Subcutaneous abdominal adipose tissue (tissue), 5 donors: ENCODE measurements around the gene FAHD2B.
"Not testable (repeated sequence)": the region's sequence is repeated elsewhere in the genome, so short reads cannot be mapped to it uniquely, and the experiment has no call there.

Experiments
- H3K27ac ChIP-seq: one replicate; pipeline ENCODE4 v1.7.0; 2013; ENCODE audit warnings: low read depth, mild to moderate bottlenecking, inconsistent platforms, low read length, moderate library complexity
- H3K27me3 ChIP-seq, 5 donors: one replicate each; pipeline ENCODE4 v1.7.0; 2013; ENCODE audit warnings: low read length in 5 of 5, inconsistent platforms in 1 of 5; ENCODE audit not compliant: control insufficient read depth in 5 of 5, insufficient read depth in 4 of 5
- H3K36me3 ChIP-seq, 5 donors: one replicate each; pipeline ENCODE4 v1.7.0; 2013; ENCODE audit warnings: low read length in 5 of 5; ENCODE audit not compliant: control insufficient read depth in 5 of 5, insufficient read depth in 5 of 5
- H3K4me1 ChIP-seq, 5 donors: one replicate each; pipeline ENCODE4 v1.7.0; 2013; ENCODE audit warnings: low read length in 5 of 5, mild to moderate bottlenecking in 3 of 5, moderate library complexity in 1 of 5; ENCODE audit not compliant: control insufficient read depth in 5 of 5, insufficient read depth in 5 of 5
- H3K4me3 ChIP-seq, 5 donors: one replicate each; pipeline ENCODE4 v1.7.0; 2013; ENCODE audit warnings: low read length in 5 of 5, low read depth in 1 of 5
- H3K9ac ChIP-seq, 5 donors: one replicate each; pipeline ENCODE4 v1.7.0; 2013; ENCODE audit warnings: low read length in 5 of 5, mild to moderate bottlenecking in 4 of 5, moderate library complexity in 3 of 5
- H3K9me3 ChIP-seq, 5 donors: one replicate each; pipeline ENCODE4 v1.7.0; 2013; ENCODE audit warnings: low read length in 5 of 5; ENCODE audit not compliant: control insufficient read depth in 5 of 5
- donor health status: healthy.
- donor health status: healthy.
- donor health status: healthy.
- donor health status: healthy.
- donor health status: healthy.

FAHD2B gene

GRCh38 chr2:97095661-97096060, 979 bp upstream of the FAHD2B start:
- H3K9ac ChIP-seq = peak overlapping the region in 1 of 5 donors; percentile 52
- no peak overlapping the region for H3K27ac ChIP-seq
- H3K4me3 ChIP-seq = peak overlapping the region in 2 of 5 donors; percentile 15
- H3K4me1 ChIP-seq = peaks cover 0 to 7% (median 7%) of the 10 kb centered on the region in 5 donors
- no peaks in the 10 kb centered on the region for H3K27me3 ChIP-seq
- no peaks in the 10 kb centered on the region for H3K9me3 ChIP-seq
- no peaks in the 10 kb centered on the region for H3K36me3 ChIP-seq

DNA sequence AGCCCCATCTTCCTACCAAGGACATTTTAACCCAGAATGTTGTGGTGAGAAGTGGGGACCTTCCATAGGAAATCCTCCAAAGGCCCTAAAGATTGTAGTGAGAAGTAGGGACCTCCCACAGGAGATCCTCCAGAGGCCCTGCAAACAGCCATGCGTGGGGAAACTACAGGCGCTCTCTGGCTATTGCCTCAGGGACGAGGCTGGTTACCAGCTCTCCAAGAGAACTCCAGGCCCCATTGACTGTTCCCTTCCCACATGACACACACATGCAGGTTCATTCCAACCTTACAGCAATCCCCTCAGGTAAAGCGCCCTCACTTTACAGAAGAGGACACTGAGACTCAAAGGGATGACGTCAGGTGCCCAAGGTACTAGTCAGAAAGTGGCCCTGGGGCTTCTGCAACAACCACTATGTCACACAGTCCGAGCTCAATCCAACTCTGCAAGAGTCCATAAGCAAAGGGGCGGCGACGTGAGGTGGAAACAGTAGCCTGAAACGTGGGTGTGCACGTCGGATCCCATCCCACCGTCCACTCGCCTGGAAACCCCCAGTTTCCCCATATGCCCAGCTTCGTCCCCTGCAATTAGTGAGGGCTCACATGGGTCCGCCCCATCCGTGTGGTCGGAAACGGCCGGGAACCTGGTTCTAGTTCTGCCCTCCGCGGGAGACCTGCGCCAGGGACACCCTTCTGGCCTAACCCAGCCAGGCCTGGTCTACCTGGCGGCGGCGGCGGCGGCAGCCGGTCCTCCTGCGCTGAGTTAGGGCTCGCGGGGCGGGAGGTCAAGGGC, 505 bp downstream of the FAHD2B start:
- not testable (repeated sequence) for H3K4me3 ChIP-seq, H3K27ac ChIP-seq, H3K9ac ChIP-seq

GRCh38 chr2:97092946-97093345, 1.7 kb downstream of the FAHD2B start:
- not testable (repeated sequence) for H3K4me1 ChIP-seq, H3K27me3 ChIP-seq, H3K36me3 ChIP-seq, H3K4me3 ChIP-seq, H3K9me3 ChIP-seq, H3K9ac ChIP-seq, H3K27ac ChIP-seq

More for the DNA sequence above, 505 bp downstream of the FAHD2B start:
- not testable (repeated sequence) for H3K4me1 ChIP-seq, H3K9me3 ChIP-seq, H3K27me3 ChIP-seq, H3K36me3 ChIP-seq

DNA sequence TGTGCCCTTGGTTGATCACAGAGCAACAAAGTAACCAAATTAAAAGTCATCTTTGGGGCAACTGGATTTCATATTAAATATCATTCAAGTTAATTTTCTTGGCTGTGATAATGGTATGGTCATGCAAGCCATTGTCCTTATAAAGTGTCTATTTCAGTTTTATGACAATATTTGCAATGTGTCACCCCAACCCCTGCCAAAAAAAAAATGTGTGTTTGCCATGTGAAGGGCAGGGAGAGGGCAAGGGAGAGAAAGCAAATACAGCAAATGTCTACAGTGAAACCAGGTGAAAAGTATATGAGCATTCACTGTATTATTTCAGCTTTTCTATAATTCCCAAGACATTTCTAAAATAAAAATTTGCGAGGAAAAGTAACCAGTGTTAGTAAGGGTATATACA, 6.0 kb downstream of the FAHD2B start:
- not testable (repeated sequence) for H3K4me3 ChIP-seq, H3K9ac ChIP-seq, H3K9me3 ChIP-seq, H3K27me3 ChIP-seq, H3K4me1 ChIP-seq, H3K36me3 ChIP-seq, H3K27ac ChIP-seq

- not testable (repeated sequence) for H3K4me3 ChIP-seq, H3K27me3 ChIP-seq, H3K9ac ChIP-seq, H3K9me3 ChIP-seq, H3K4me1 ChIP-seq, H3K27ac ChIP-seq, H3K36me3 ChIP-seq
These were observed 9.6 kb downstream of the FAHD2B start for GRCh38 chr2:97085093-97085492.

- H3K4me1 ChIP-seq, H3K36me3 ChIP-seq, H3K27ac ChIP-seq, H3K27me3 ChIP-seq, H3K4me3 ChIP-seq, H3K9me3 ChIP-seq, H3K9ac ChIP-seq: not testable (repeated sequence)
These were observed 11.2 kb downstream of the FAHD2B start for GRCh38 chr2:97083516-97083915.

DNA sequence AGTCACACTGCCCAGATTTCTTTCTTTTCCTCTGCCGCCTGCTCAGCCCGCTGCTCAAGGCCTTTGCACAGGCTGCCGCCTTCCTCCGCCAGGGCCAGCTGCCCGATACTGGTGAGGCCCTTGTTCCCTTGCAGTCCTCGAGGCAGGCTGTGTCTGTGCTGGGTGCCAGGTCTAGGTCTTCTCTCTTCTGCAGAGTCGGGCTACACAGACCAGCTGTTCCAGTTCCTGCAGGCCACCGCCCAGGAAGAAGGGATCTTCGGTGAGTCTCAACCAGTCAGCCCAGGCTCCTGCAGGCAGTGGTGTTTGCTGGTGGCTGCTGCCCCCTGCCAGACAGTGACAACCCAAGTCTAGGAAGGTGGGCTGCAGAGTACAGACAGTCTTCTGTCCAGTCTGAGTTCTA, 12.5 kb downstream of the FAHD2B start:
- not testable (repeated sequence) for H3K4me1 ChIP-seq, H3K27me3 ChIP-seq, H3K9ac ChIP-seq, H3K4me3 ChIP-seq, H3K9me3 ChIP-seq, H3K27ac ChIP-seq, H3K36me3 ChIP-seq

DNA sequence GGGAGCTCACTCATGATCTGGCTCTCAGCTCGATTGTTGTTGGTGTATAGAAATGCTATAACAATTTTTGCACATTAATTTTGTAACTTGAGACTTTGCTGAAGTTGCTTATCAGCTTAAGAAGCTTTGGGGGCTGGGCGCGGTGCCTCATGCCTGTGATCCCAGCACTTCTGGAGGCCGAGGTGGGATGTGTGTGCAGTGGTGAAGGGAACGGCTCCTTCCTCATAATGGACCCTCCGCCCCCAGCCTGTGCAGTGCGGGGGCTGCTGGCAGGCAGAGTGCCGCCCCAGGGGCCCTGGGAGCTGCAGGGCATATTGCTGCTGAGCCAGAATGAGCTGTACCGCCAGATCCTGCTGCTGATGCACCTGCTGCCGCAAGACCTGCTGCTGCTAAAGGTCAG, 13.8 kb downstream of the FAHD2B start:
- H3K9me3 ChIP-seq, H3K27ac ChIP-seq, H3K27me3 ChIP-seq, H3K9ac ChIP-seq, H3K4me3 ChIP-seq, H3K4me1 ChIP-seq, H3K36me3 ChIP-seq: not testable (repeated sequence)

- H3K36me3 ChIP-seq, H3K27ac ChIP-seq, H3K9me3 ChIP-seq, H3K9ac ChIP-seq, H3K4me1 ChIP-seq, H3K4me3 ChIP-seq, H3K27me3 ChIP-seq: not testable (repeated sequence)
These were observed 17.5 kb downstream of the FAHD2B start for GRCh38 chr2:97077213-97077612.

GRCh38 chr2:97070915-97071314, 23.8 kb downstream of the FAHD2B start:
- H3K4me1 ChIP-seq, H3K36me3 ChIP-seq, H3K27me3 ChIP-seq, H3K27ac ChIP-seq, H3K4me3 ChIP-seq, H3K9ac ChIP-seq, H3K9me3 ChIP-seq: not testable (repeated sequence)

- not testable (repeated sequence) for H3K9ac ChIP-seq, H3K4me3 ChIP-seq, H3K27ac ChIP-seq
These were observed 26.0 kb downstream of the FAHD2B start for GRCh38 chr2:97068722-97069121.

More at GRCh38 chr2:97068722-97069121, 26.0 kb downstream of the FAHD2B start:
- H3K4me1 ChIP-seq, H3K9me3 ChIP-seq, H3K36me3 ChIP-seq, H3K27me3 ChIP-seq: not testable (repeated sequence)
